PFSK-1 (cell line): ENCODE results near the gene FCRL5.

Experiments used
- POLR2AphosphoS5 ChIP-seq: IDR thresholded peaks from 2 replicates; pipeline ENCODE4 v1.6.1; 2012; ENCODE audit warnings: low read depth, mild to moderate bottlenecking, control low read depth, low read length, moderate library complexity
- REST ChIP-seq, 2 experiments: IDR thresholded peaks; 2 replicates each; pipeline versions ENCODE4 v1.6.1 to v1.8.0; 2011 to 2012; ENCODE audit warnings: low read depth in 2 of 2, low read length in 2 of 2, control low read depth in 1 of 2, inconsistent platforms in 1 of 2, mild to moderate bottlenecking in 1 of 2, moderate library complexity in 1 of 2; ENCODE audit not compliant: insufficient read depth in 1 of 2
- SIN3A ChIP-seq: IDR thresholded peaks from 2 replicates; pipeline ENCODE4 v1.6.1; 2012; ENCODE audit warnings: mild to moderate bottlenecking, low read length, moderate library complexity, borderline replicate concordance; ENCODE audit not compliant: insufficient read depth
- TAF1 ChIP-seq: IDR thresholded peaks from 2 replicates; pipeline ENCODE4 v1.6.1; 2012; ENCODE audit warnings: low read length, control low read depth, borderline replicate concordance; ENCODE audit not compliant: insufficient read depth

DNA sequence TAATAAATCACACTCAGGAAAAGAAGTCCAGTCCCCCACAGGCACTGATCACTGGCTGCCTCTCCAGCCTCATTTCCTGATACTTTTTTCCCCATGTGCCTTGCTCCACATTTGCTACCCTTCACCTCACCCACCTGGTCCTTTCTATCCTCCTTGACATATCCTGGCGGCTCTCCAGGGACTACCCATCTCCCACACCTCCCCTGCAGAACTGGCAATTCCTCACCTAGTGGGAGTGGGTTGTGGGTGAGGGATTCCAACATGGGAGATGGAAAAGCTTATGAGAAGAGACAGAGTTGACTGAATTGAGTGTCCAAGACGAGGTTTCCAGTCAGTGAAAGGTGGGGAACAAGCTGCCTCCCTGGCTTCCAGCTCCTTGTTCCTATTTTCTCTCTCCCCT, 69.6 kb downstream of the FCRL5 start:
- no peak for TF ChIP-seq SIN3A
- TF ChIP-seq POLR2AphosphoS5 = no peak
- no peak for TF ChIP-seq REST (IDR thresholded peaks at IDR 0.05; ENCODE audit: insufficient read depth in 1 of 2, low read depth in 2 of 2, low read length in 2 of 2)
- TF ChIP-seq TAF1 = no peak
